A549 (cell line): ENCODE results near the gene VWA5B2. TPM values are rescaled to one million over a fixed set of nuclear protein-coding genes. Genes with fewer than 3 reads are reported as not detected.

Source experiments
- ATAC-seq, 2 experiments: fragments of 200-7000 bp in 1 of 2; fragments of >200 bp in 1 of 2; cut with Nextera tagmentation in 1 of 2; cut with Tn5 transposase in 1 of 2; 3 replicates each; pipeline versions ENCODE4 v1.8.0 to v1.9.1; 2018 to 2020; ENCODE audit warnings: mild to moderate bottlenecking in 1 of 2, moderate library complexity in 1 of 2
- CTCF ChIA-PET: fragments of 300-600 bp; sonication (Branson Sonifier 250); formaldehyde crosslinking; extraction: SDS; loops from one replicate; lab custom pipeline; 2021; ENCODE audit warnings: antibody characterized with exemption, inconsistent platforms; lab: Yijun Ruan, JAX
- POLR2A ChIA-PET: fragments of 350-600 bp; formaldehyde crosslinking; extraction: SDS; loops from one replicate; lab custom pipeline; 2021; ENCODE audit warnings: antibody characterized with exemption, inconsistent platforms; lab: Yijun Ruan, JAX
- DNase-seq, 2 experiments: peaks; one replicate each; pipeline versions ENCODE4 v3.0.0 to v3.0.0-alpha.2; 2011 to 2016; ENCODE audit warnings: low read depth in 1 of 2, low spot score in 1 of 2
- FAIRE-seq: peaks from 2 replicates; lab custom pipeline; 2011; peaks lifted over from hg19 to GRCh38; lab: Jason Lieb, UNC
- H3K27ac ChIP-seq, 2 experiments: fragments of >200 bp; sonication (Bioruptor Twin); formaldehyde crosslinking; 3 replicates each; pipeline ENCODE4 v1.5.1; 2016 to 2017
- H3K4me1 ChIP-seq: fragments of >200 bp; sonication (Bioruptor Twin); formaldehyde crosslinking; 3 replicates; pipeline ENCODE4 v1.6.1; 2016
- H3K4me2 ChIP-seq: fragments of >200 bp; sonication (Bioruptor Twin); formaldehyde crosslinking; 3 replicates; pipeline ENCODE4 v1.6.1; 2016
- H3K4me3 ChIP-seq: fragments of >200 bp; sonication (Bioruptor Twin); formaldehyde crosslinking; 3 replicates; pipeline ENCODE4 v1.5.1; 2016
- H3K9me3 ChIP-seq: fragments of >200 bp; sonication (Bioruptor Twin); formaldehyde crosslinking; 3 replicates; pipeline ENCODE4 v1.6.1; 2016
- CBX8 ChIP-seq: fragments of 200-600 bp; sonication (generic); IDR thresholded peaks from 2 replicates; pipeline ENCODE4 v1.6.1; 2016
- CTCF ChIP-seq: fragments of >200 bp; sonication (Bioruptor Twin); formaldehyde crosslinking; IDR thresholded peaks from 3 replicates; pipeline ENCODE4 v1.5.1; 2016
- E2F6 ChIP-seq: IDR thresholded peaks from 2 replicates; pipeline ENCODE4 v1.6.1; 2012; ENCODE audit warnings: low read depth, borderline replicate concordance
- FOSL2 ChIP-seq, 2 experiments: fragments of 450-650 bp in 1 of 2; fragments of >200 bp in 1 of 2; sonication (Bioruptor Twin) in 1 of 2; formaldehyde crosslinking; IDR thresholded peaks; 2 replicates each; pipeline versions ENCODE4 v1.5.0 to v1.6.1; 2016 to 2020; ENCODE audit warnings: mild to moderate bottlenecking in 1 of 2, moderate library complexity in 1 of 2
- FOXS1 ChIP-seq: fragments of 250-450 bp; sonication (Bioruptor Pico); IDR thresholded peaks from 2 replicates; pipeline ENCODE4 v1.5.0; 2020; ENCODE audit warnings: mild to moderate bottlenecking, moderate library complexity
- HMGXB4 ChIP-seq: fragments of 250-450 bp; sonication (Bioruptor Pico); IDR thresholded peaks from 2 replicates; pipeline ENCODE4 v1.5.0; 2021; ENCODE audit warnings: mild to moderate bottlenecking, moderate library complexity, borderline replicate concordance
- HOXA7 ChIP-seq: fragments of 250-450 bp; sonication (Bioruptor Pico); IDR thresholded peaks from 2 replicates; pipeline ENCODE4 v1.5.0; 2020; ENCODE audit warnings: mild to moderate bottlenecking, moderate library complexity
- HOXB13 ChIP-seq: fragments of 250-450 bp; sonication (Bioruptor Pico); IDR thresholded peaks from 2 replicates; pipeline ENCODE4 v1.5.0; 2020; ENCODE audit warnings: low read depth, mild to moderate bottlenecking, moderate library complexity
- JUNB ChIP-seq: fragments of >200 bp; sonication (Bioruptor Twin); formaldehyde crosslinking; IDR thresholded peaks from 2 replicates; pipeline ENCODE4 v1.6.1; 2016
- MAX ChIP-seq: IDR thresholded peaks from 2 replicates; pipeline ENCODE4 v1.6.1; 2012
- NPAS2 ChIP-seq: fragments of 250-450 bp; sonication (Bioruptor Pico); IDR thresholded peaks from 2 replicates; pipeline ENCODE4 v1.8.0; 2022; ENCODE audit warnings: mild to moderate bottlenecking, moderate library complexity, borderline replicate concordance
- NR3C1 ChIP-seq: fragments of >200 bp; sonication (Bioruptor Twin); formaldehyde crosslinking; IDR thresholded peaks from 3 replicates; pipeline ENCODE4 v1.6.1; 2017
- PBX3 ChIP-seq: IDR thresholded peaks from 2 replicates; pipeline ENCODE4 v1.6.1; 2012
- POLR2AphosphoS2 ChIP-seq: conservative IDR thresholded peaks from 2 replicates; pipeline ENCODE4 v1.6.1; 2012; ENCODE audit warnings: low read length, improper control_type of control experiment, inconsistent platforms
- RAD21 ChIP-seq, 2 experiments: fragments of >200 bp in 1 of 2; sonication (Bioruptor Twin) in 1 of 2; formaldehyde crosslinking in 1 of 2; IDR thresholded peaks in 1 of 2; conservative IDR thresholded peaks in 1 of 2; 2 replicates in 1 of 2; 3 replicates in 1 of 2; pipeline ENCODE4 v1.6.1; 2012 to 2018; ENCODE audit warnings: inconsistent platforms in 1 of 2
- RNF2 ChIP-seq: fragments of 200-600 bp; sonication (generic); IDR thresholded peaks from 2 replicates; pipeline ENCODE4 v1.6.1; 2016; ENCODE audit warnings: low read depth, mild to moderate bottlenecking, antibody characterized with exemption, moderate library complexity, borderline replicate concordance
- SMC3 ChIP-seq: fragments of >200 bp; sonication (Bioruptor Twin); formaldehyde crosslinking; IDR thresholded peaks from 3 replicates; pipeline ENCODE4 v1.6.1; 2018; ENCODE audit warnings: inconsistent platforms
- USF2 ChIP-seq: fragments of 450-650 bp; IDR thresholded peaks from 2 replicates; pipeline ENCODE4 v1.6.1; 2014; ENCODE audit warnings: antibody characterized with exemption
- WGBS: methylation state at CpG from one replicate; pipeline ENCODE4 v1.1.6; 2017; ENCODE audit errors: missing lambda C conversion rate; 5-methylcytosine and 5-hydroxymethylcytosine counted together
- polyA minus RNA-seq: library from RNA; depleted of rRNA, polyadenylated mRNA; stranded (reverse); fragments of >200 nt; gene quantifications from 2 replicates; pipeline ENCODE4 v1.2.3, GENCODE V29; 2011; rRNA and poly(A)+ RNA removed
- polyA plus RNA-seq, 4 experiments: library from polyadenylated mRNA; depleted of rRNA in 3 of 4; stranded (reverse); fragments of >200 nt; fragmentation: RNase III in 1 of 4; extraction: RNeasy Plus Mini Kit Qiagen cat#74134 plus additional on column Dnase treatment in 1 of 4; gene quantifications; 2 replicates in 3 of 4; 3 replicates in 1 of 4; pipeline ENCODE4 v1.2.3, GENCODE V29; 2011 to 2017

VWA5B2 gene
- polyA plus RNA-seq (2011; rRNA removed) (0.11 and 0.37 TPM in 2 replicates), polyA plus RNA-seq (2017; fragmentation: RNase III; extraction: RNeasy Plus Mini Kit Qiagen cat#74134 plus additional on column Dnase treatment) (0.37 to 0.48 TPM (median 0.47 TPM) in 3 replicates), polyA minus RNA-seq (0.34 and 0.41 TPM in 2 replicates)
- polyA plus RNA-seq (2012; cell fraction: cytosol; rRNA removed): 0.66 and 0.69 TPM in 2 replicates
- 4.0 and 4.4 TPM in 2 replicates for polyA plus RNA-seq (2012; cell fraction: nucleus; rRNA removed)

GRCh38 chr3:184229394-184230080 lies at the start of gene VWA5B2:
VWA5B2 (plus strand) TSS chr3:184229585; CDS start chr3:184230529, 944 bp downstream.
- peak; percentile 80 to 94 for ATAC-seq
- ChIA-PET CTCF (interaction anchor here (0.8 to 5.5 kb wide), 8 partner anchors 9 to 84 kb away, joined by 4 to 44 read pairs (median 6); partner anchors contain the start of genes ALG3 and EEF1AKMT4), POLR2A (no interaction called here)
- peak within 1 kb of the TSS; percentile 46 to 76; a peak in 4 of 6 replicates for H3K27ac ChIP-seq
- WGBS: under 1% methylated on average over 24 of the region's 66 CpGs
- no peak for FAIRE-seq
- peaks cover 6% of the 10 kb centered on the region; the same call in 2 of the 3 replicates for H3K4me1 ChIP-seq
- peak within 1 kb of the TSS; percentile 96 for H3K4me2 ChIP-seq
- H3K9me3 ChIP-seq: no peaks in the 10 kb centered on the region
- TF ChIP-seq MAX (0 out of 2 replicates have a peak, but pooled peaks have one; percentile 20), SMC3 (no peak)
- H3K4me3 ChIP-seq: peak within 1 kb of the TSS; percentile 59
- DNase-seq: peak; percentile 57 to 80

- peaks cover 12% of the 10 kb centered on the region for H3K4me1 ChIP-seq
- CTCF ChIA-PET: interaction anchor here (0.7 to 3.3 kb wide), 6 partner anchors 10 to 285 kb away, joined by 3 to 14 read pairs (median 4); no protein-coding TSS in a partner anchor
- no peaks in the 10 kb centered on the region for H3K9me3 ChIP-seq
- no peak for TF ChIP-seq JUNB
- TF ChIP-seq CBX8: no peak
- no peak for TF ChIP-seq USF2
- no peak for TF ChIP-seq POLR2AphosphoS2
- TF ChIP-seq E2F6: no peak
- TF ChIP-seq RNF2: no peak
- no peak overlapping the region for H3K27ac ChIP-seq
- no peak overlapping the region for H3K4me3 ChIP-seq
- ATAC-seq (no peak), FAIRE-seq (no peak), DNase-seq (no peak)
- H3K4me2 ChIP-seq: no peak overlapping the region
- POLR2A ChIA-PET: no interaction called here
- 82% methylated on average over 6 of the region's 6 CpGs for WGBS
Measured at GRCh38 chr3:184180165-184180564, 49.2 kb upstream of the VWA5B2 start.

GRCh38 chr3:184181596-184181995 lies 47.8 kb upstream of the VWA5B2 start:
- no peak overlapping the region for H3K4me3 ChIP-seq
- TF ChIP-seq SMC3 (no peak), PBX3 (no peak), RAD21 (conservative IDR thresholded peaks at IDR 0.05 in 1 of 2, IDR thresholded peaks at IDR 0.05 in 1 of 2) (no peak)
- no peak for DNase-seq
- no peaks in the 10 kb centered on the region for H3K9me3 ChIP-seq
- POLR2A ChIA-PET: no interaction called here
- 100% methylated on average over 3 of the region's 9 CpGs for WGBS
- peaks cover 16% of the 10 kb centered on the region for H3K4me1 ChIP-seq
- CTCF ChIA-PET: interaction anchor here (0.6 to 3.3 kb wide), 3 partner anchors 9 to 46 kb away, joined by 3 to 14 read pairs (median 5); no protein-coding TSS in a partner anchor
- no peak for FAIRE-seq
- H3K4me2 ChIP-seq: no peak overlapping the region
- no peak overlapping the region for H3K27ac ChIP-seq
- no peak for ATAC-seq

- Histone ChIP-seq H3K4me3 (no peak overlapping the region), H3K27ac (no peak overlapping the region), H3K9me3 (no peaks in the 10 kb centered on the region), H3K4me2 (no peak overlapping the region), H3K4me1 (peaks cover 12% of the 10 kb centered on the region; the same call in 2 of the 3 replicates)
- ATAC-seq (no peak), DNase-seq (no peak), FAIRE-seq (no peak)
- 83% methylated on average over 2 of the region's 5 CpGs for WGBS
- ChIA-PET CTCF (interaction anchor here (0.7 to 1.7 kb wide), 5 partner anchors 31 to 204 kb away, joined by 3 to 6 read pairs (median 4); partner anchors contain the start of gene EEF1AKMT4), POLR2A (no interaction called here)
- no peak for TF ChIP-seq CTCF
- no peak for TF ChIP-seq HMGXB4 (CRISPR knock-in tag)
- TF ChIP-seq FOXS1 (CRISPR knock-in tag): no peak
- TF ChIP-seq MAX: no peak
- no peak for TF ChIP-seq NPAS2 (CRISPR knock-in tag)
- TF ChIP-seq FOSL2 (IDR thresholded peaks at IDR 0.05): no peak
- no peak for TF ChIP-seq FOSL2 (CRISPR knock-in tag; IDR thresholded peaks at IDR 0.05)
- TF ChIP-seq RNF2: no peak
- no peak for TF ChIP-seq RAD21 (conservative IDR thresholded peaks at IDR 0.05 in 1 of 2, IDR thresholded peaks at IDR 0.05 in 1 of 2)
- TF ChIP-seq NR3C1: no peak
- TF ChIP-seq CBX8: no peak
- TF ChIP-seq HOXA7: no peak
- no peak for TF ChIP-seq HOXB13 (CRISPR knock-in tag)
Measured at GRCh38 chr3:184183679-184184078, 45.7 kb upstream of the VWA5B2 start.
